HG03025 (cell line): ENCODE measurements around the gene CCDC57.
"Not testable (repeated sequence)": the region's sequence is repeated elsewhere in the genome, so short reads cannot be mapped to it uniquely, and the experiment has no call there.

ENCODE experiments used
- ATAC-seq: cut with Tn5 transposase; IDR thresholded peaks from one replicate; pipeline ENCODE4 v1.9.1; 2021; ENCODE audit warnings: mild to moderate bottlenecking, moderate library complexity; ENCODE audit not compliant: unreplicated experiment, low FRiP score

Gene CCDC57

GRCh38 chr17:82134101-82134500 is 78.5 kb downstream of the CCDC57 start:
- ATAC-seq = no peak

GRCh38 chr17:82133166-82133953 is 79.3 kb downstream of the CCDC57 start:
- not testable (repeated sequence) for ATAC-seq

GRCh38 chr17:82129095-82129494 is 83.5 kb downstream of the CCDC57 start:
- ATAC-seq = no peak

GRCh38 chr17:82128287-82128686 is 84.4 kb downstream of the CCDC57 start:
- ATAC-seq = no peak

- ATAC-seq = no peak
Observed at GRCh38 chr17:82127704-82128103, 84.9 kb downstream of the CCDC57 start.

GRCh38 chr17:82127315-82127595 is 85.4 kb downstream of the CCDC57 start:
- no peak for ATAC-seq

GRCh38 chr17:82126556-82127314 is 85.9 kb downstream of the CCDC57 start:
- ATAC-seq = no peak

GRCh38 chr17:82124101-82124500 is 88.5 kb downstream of the CCDC57 start:
- no peak for ATAC-seq

- no peak for ATAC-seq
Observed at GRCh38 chr17:82121660-82122629, 90.7 kb downstream of the CCDC57 start.

- no peak for ATAC-seq
Observed at GRCh38 chr17:82121246-82121645, 91.4 kb downstream of the CCDC57 start.

- no peak for ATAC-seq
Observed at GRCh38 chr17:82120148-82120547, 92.5 kb downstream of the CCDC57 start.

GRCh38 chr17:82118815-82119380 is 93.7 kb downstream of the CCDC57 start:
- no peak for ATAC-seq

- no peak for ATAC-seq
Observed at GRCh38 chr17:82118168-82118814, 94.4 kb downstream of the CCDC57 start.

- ATAC-seq = no peak
Observed at GRCh38 chr17:82117139-82118090, 95.2 kb downstream of the CCDC57 start.

- ATAC-seq = no peak
Observed at GRCh38 chr17:82116246-82116645, 96.4 kb downstream of the CCDC57 start.

- no peak for ATAC-seq
Observed at GRCh38 chr17:82114872-82115271, 97.8 kb downstream of the CCDC57 start.

GRCh38 chr17:82114447-82114846 is 98.2 kb downstream of the CCDC57 start:
- no peak for ATAC-seq

GRCh38 chr17:82113941-82114340 is 98.7 kb downstream of the CCDC57 start:
- no peak for ATAC-seq

GRCh38 chr17:82113422-82113821 is 99.2 kb downstream of the CCDC57 start:
- ATAC-seq = no peak
